ENCODE measurements around the gene FLNB.

Gene FLNB

DNA sequence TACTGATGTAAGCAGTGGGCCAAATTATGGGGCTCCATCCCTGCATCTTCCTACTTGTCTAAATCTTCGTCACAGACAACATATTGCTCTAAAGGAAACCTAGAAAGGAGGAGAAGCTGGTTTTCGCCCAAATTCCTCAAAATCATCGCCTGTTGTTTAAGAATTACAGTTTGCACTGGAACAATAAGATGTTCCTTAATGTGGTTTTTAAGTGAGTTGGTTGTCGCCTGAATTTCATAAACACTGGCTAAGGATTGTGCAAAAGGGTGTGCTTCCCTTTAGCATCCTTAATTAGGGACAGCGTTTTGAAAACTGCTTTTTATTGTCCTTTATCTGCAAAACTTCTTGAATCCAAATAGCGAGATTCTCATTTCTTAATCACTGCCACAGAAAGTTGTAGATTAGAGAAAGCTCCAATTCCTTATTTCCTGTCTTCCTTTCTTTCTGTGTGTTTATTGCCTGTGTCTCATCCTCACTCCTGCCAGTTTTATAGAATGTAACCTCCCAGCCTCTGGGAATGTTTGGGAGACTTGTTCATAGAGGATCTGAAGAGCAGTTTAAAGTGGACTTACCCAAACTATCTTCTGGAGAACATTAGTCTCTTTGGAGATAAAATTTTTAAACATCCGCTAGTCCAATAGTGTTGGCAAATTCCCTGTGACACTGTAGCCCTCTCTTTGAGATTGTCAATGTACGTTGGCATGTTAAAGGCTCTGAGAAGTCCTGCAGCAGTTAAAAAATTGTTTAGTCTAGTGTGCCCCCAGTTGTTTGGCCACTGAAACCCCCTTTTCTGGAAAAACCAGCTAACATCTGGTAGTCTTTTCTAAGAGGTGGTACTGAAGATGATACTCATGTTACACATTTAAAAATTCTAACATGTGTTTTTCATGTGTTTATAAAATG is 50.4 kb downstream of the FLNB start:
- DNase-seq, result no peak

GRCh38 chr3:58059349-58060321 is 51.4 kb downstream of the FLNB start:
- no peak for DNase-seq

- no peak for DNase-seq
Measured at GRCh38 chr3:58062472-58062871, 54.2 kb downstream of the FLNB start.

GRCh38 chr3:58063022-58063815 is 55.0 kb downstream of the FLNB start:
- DNase-seq, result no peak

GRCh38 chr3:58064923-58065638 is 56.9 kb downstream of the FLNB start:
- DNase-seq, result no peak

GRCh38 chr3:58065700-58066167 is 57.5 kb downstream of the FLNB start:
- DNase-seq, result no peak

DNA sequence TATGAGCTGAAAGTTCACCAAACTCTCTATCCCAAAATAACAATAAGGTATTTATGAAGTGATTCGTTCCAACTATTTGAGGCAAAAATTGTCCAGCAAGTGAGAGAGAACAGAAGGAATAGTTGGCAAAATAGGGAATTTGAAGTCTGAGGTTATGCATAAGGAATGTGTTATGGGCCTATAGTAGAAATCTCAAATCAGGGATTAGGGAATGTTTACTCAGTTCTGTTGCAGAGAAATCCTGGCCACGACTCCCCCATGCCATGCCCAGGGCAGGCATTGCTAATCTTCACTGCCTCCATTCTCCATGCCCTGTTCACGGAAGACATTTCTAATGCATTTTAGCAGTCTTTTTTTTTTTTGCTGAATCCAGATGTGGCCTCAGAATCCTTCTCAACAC is 58.6 kb downstream of the FLNB start:
- DNase-seq, result no peak

DNA sequence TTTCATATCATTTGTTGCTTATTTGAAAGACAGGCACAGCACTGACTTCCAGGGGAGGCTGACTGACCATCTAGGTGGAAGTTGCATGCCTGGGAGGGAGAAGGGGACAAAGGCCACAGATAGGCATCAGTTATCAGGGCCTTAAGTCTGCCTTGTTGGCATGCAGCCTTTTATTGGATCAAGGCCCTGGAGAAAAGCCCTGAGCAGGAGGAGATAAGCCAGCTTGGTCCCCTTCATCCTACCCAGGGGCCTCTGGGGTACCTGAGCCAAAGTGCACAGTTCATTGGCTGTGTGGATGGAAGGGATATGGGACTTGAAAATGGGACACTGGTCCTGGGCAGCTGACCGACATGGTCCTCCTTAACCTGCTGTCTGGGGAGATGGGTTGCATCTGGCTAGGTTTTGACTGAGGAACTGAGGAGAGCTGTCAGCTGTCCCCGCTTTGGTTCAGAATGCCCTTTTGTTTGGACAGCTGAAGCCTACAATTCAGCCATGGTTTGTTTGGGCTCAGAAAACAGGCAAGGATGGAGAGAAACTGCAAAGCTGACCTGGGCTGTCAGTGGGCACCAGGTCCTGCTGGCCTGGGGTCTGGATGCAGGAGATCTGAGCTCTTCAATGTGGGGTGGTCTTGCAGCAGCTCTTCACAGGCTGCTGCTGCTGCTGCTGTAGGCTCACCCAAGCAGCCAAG is 60.0 kb downstream of the FLNB start:
- no peak for DNase-seq

GRCh38 chr3:58071480-58071971 is 63.3 kb downstream of the FLNB start:
- no peak for DNase-seq

- DNase-seq, result no peak
Measured at GRCh38 chr3:58072052-58072762, 64.0 kb downstream of the FLNB start.

DNA sequence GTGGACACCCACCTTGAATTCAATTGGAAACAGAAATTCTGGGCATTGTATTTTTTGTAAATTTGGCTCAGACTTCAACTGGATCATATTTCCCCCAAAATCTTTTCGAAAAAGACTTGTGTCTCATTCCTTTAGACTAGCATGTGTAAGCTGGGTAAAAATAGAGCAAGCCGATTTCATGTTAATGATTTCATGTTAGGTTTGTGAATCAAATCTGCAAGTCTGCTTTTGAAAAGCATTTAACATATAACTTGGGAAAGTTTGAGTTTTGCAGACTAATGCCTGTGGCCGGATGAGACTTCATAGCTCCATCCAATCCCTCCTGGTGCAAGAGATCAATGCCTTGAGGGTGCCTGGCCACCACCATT is 64.5 kb downstream of the FLNB start:
- no peak for DNase-seq

- DNase-seq, result no peak
Measured at GRCh38 chr3:58073301-58074108, 65.3 kb downstream of the FLNB start.

GRCh38 chr3:58074116-58074715 is 66.0 kb downstream of the FLNB start:
- no peak for DNase-seq

GRCh38 chr3:58074997-58075396 is 66.8 kb downstream of the FLNB start:
- no peak for DNase-seq

DNA sequence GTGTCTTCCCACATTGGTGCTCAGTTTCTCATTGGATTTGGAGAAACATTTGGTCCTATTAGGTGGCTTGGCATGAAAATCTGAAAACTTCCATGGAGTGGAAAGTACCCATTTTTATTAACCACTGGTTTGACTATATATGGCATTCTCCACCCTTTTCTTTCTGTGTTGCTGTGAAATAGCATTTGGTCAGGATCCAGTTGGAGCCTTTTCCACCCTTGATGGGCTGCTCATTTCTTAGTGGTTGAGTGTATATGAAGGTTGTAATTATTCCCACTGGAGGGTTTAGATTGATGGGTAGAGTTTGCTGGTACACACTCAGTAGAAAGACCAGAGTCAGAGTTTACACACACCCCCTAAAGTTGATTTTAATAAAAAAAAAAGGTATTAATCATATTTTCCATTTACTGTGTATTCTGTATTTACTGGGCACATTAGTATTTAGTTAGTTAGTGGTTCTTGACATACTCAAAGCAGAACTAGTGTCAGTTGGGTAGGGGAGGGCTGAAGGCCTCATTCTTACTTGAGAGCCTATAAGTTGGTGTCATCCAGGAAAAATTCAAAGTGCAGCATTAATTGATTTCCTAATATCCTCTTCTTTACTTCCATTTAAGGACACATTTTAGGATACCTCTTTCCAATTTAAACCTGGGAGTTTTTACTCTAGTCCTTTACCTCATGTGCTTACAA is 69.5 kb downstream of the FLNB start:
- DNase-seq, result no peak

DNA sequence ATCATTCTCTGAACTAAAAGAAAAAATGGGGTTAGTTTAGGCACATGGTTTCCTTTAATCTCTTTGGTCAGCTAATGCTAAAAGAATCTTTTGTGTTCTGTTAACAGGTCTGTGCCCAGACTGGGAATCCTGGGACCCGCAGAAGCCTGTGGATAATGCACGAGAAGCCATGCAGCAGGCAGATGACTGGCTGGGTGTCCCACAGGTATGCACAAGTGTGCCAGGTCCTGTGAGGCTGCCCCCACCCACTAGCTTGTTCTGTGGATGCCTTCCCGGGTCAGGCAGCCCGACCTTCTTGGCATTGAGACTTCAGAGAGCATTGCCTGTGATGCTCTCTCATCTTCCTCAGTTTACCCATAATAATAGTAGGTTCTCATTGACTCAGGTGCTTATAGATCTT is 70.4 kb downstream of the FLNB start:
- DNase-seq, result no peak

DNA sequence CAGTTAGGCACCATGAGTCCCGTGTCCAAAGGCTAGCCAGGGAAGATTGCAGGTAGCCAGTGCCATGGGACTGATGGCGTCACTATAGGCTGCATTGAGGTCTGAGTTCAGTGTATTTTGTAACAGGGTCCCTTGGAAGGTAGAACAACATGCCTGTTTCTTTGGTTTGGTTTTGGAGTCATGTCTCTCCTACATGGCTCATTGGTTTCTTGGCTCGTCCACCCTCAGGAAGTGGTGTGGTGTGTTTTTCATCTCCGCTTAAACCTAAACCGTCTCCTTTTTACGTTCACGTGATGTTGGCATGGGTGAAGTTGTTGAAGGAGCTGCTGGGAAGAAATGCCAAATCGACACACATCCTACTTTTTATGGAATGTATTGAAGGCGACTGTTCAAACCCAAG is 71.6 kb downstream of the FLNB start:
- DNase-seq, result no peak

DNA sequence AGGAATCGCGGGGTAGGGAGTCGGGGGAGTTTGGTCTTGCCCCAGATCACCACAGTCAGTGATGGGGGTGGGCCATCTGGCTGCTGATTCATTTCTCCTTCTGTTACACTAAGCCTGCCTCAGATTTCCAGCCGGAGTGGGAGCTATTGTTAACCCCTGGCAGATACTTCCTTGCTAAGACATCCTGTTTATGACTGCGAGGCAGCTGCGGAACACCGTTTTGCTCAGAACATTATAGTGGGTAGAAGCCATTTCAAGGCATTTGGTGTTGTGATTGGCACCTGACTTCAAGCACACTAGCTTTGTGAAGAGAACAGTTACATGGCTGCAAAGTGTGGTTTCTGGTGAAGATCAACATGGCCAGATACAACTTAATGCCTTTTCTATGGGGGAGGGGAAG is 73.8 kb downstream of the FLNB start:
- no peak for DNase-seq

DNA sequence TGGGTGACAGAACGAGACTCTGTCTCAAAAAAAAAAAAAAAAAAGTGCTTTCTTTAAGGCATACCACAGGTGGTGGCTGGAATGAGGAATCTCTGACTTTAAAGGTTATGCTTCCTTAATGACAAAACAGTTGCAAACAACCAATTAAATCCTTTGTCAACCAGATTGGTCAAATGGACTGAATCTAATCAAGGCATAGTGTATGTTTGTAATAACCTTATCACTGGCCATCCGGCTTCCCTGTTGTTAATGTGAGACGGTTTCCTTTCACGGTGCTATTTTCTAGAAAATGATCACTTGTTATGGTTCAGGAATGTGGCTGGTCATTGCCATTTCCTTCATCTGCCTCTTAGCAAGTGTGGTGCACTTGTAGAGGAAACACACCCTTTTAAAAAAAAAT is 75.9 kb downstream of the FLNB start:
- DNase-seq, result no peak
